Astrocyte (in vitro differentiated cells and primary cell): ENCODE data around the gene STXBP3.

Experiments used
- CTCF ChIP-seq: IDR thresholded peaks from 2 replicates; pipeline ENCODE4 v1.5.1; 2011; ENCODE audit warnings: low read depth, mild to moderate bottlenecking, inconsistent platforms, low read length, moderate library complexity; ENCODE audit not compliant: insufficient read depth
- EZH2 ChIP-seq: IDR thresholded peaks from 2 replicates; pipeline ENCODE4 v1.6.1; 2012; ENCODE audit warnings: mild to moderate bottlenecking, low read length, inconsistent platforms; ENCODE audit not compliant: insufficient read depth

- TF ChIP-seq CTCF (no peak), EZH2 (no peak)
These were observed 39.4 kb downstream of the STXBP3 start for GRCh38 chr1:108785880-108786279.
